ENCODE measurements around the gene CCN5. TPM values are rescaled to one million over a fixed set of nuclear protein-coding genes. Genes with fewer than 3 reads are reported as not detected.
"Not testable (repeated sequence)": the region's sequence is repeated elsewhere in the genome, so short reads cannot be mapped to it uniquely, and the experiment has no call there.

Gene CCN5
- total RNA-seq, 3 donors from 2014 or later, result 16.1 to 1,283 (median 39.0) TPM

GRCh38 chr20:44759595-44759994, 44.4 kb downstream of the CCN5 start:
- no peak for DNase-seq (ENCODE audit: low spot score in 2 of 2)
- TF ChIP-seq, protein P1, sequence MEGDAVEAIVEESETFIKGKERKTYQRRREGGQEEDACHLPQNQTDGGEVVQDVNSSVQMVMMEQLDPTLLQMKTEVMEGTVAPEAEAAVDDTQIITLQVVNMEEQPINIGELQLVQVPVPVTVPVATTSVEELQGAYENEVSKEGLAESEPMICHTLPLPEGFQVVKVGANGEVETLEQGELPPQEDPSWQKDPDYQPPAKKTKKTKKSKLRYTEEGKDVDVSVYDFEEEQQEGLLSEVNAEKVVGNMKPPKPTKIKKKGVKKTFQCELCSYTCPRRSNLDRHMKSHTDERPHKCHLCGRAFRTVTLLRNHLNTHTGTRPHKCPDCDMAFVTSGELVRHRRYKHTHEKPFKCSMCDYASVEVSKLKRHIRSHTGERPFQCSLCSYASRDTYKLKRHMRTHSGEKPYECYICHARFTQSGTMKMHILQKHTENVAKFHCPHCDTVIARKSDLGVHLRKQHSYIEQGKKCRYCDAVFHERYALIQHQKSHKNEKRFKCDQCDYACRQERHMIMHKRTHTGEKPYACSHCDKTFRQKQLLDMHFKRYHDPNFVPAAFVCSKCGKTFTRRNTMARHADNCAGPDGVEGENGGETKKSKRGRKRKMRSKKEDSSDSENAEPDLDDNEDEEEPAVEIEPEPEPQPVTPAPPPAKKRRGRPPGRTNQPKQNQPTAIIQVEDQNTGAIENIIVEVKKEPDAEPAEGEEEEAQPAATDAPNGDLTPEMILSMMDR (IDR thresholded peaks at IDR 0.05), result no peak
- TF ChIP-seq POLR2A (IDR thresholded peaks at IDR 0.05), result no peak
- no peak for TF ChIP-seq POLR2AphosphoS5 (IDR thresholded peaks at IDR 0.05)

GRCh38 chr20:44761423-44761822, 46.3 kb downstream of the CCN5 start:
- no peak overlapping the region for H3K4me3 ChIP-seq
- intact Hi-C loops (cut with DNase I; ENCODE audit: low total_unique reads), result no loop called here
- H3K4me1 ChIP-seq, result no peaks in the 10 kb centered on the region
- H3K36me3 ChIP-seq, result no peaks in the 10 kb centered on the region
- H3K27ac ChIP-seq, result no peak overlapping the region
- TF ChIP-seq POLR2A (IDR thresholded peaks at IDR 0.05) (no peak), POLR2AphosphoS5 (IDR thresholded peaks at IDR 0.05) (no peak)
- TF ChIP-seq, protein P1 (IDR thresholded peaks at IDR 0.05), result no peak
- H3K9me3 ChIP-seq, result no peaks in the 10 kb centered on the region
- no peak for DNase-seq (ENCODE audit: low spot score in 2 of 2)
- no peaks in the 10 kb centered on the region for H3K27me3 ChIP-seq

More at GRCh38 chr20:44759595-44759994, 44.4 kb downstream of the CCN5 start:
- H3K4me3 ChIP-seq, result no peak overlapping the region
- no peaks in the 10 kb centered on the region for H3K4me1 ChIP-seq
- intact Hi-C loops (cut with DNase I; ENCODE audit: low total_unique reads), result no loop called here
- no peaks in the 10 kb centered on the region for H3K36me3 ChIP-seq
- H3K9me3 ChIP-seq, result no peaks in the 10 kb centered on the region
- no peak overlapping the region for H3K27ac ChIP-seq
- H3K27me3 ChIP-seq, result no peaks in the 10 kb centered on the region

DNA sequence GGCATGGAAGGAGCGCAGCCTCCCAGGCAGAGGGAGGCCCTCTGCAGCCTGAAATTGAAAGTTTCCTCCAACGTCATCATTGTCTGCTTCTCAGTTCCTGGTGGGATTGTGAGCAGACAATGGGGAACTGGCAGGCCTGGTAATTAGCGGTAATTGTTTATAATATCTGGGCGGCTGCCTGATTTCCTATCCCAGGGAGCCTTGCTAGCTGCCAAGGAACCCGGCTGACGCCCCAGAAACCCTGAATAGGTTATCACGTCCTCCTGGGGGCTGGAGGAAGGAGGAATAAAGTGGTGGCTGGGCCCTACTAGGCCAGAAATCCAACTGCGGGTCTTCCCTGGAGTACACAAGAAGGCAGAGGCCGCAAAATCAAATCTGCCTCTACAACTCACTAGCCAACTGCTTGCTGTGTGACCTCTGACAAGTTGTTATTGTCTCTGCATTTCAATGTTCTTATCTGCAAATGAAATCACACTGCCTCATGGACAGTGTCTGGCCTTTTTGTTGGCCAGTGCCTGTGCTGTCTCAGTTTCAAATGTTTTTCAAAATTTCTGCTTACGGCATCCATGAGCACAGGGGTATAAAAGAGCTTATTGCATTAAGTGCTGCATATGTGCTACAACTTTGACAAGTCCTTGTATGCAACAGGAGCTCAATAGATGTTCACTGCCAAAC, 47.4 kb downstream of the CCN5 start:
- no peaks in the 10 kb centered on the region for H3K4me1 ChIP-seq
- H3K4me3 ChIP-seq, result no peak overlapping the region
- no peaks in the 10 kb centered on the region for H3K36me3 ChIP-seq
- H3K27me3 ChIP-seq, result no peaks in the 10 kb centered on the region
- DNase-seq (ENCODE audit: low spot score in 2 of 2), result no peak
- peak overlapping the region in 1 of 2 donors; percentile 48 for H3K27ac ChIP-seq
- intact Hi-C loops (cut with DNase I; ENCODE audit: low total_unique reads), result no loop called here
- TF ChIP-seq, protein P1 (IDR thresholded peaks at IDR 0.05), result no peak
- TF ChIP-seq POLR2AphosphoS5 (IDR thresholded peaks at IDR 0.05), result no peak
- TF ChIP-seq POLR2A (IDR thresholded peaks at IDR 0.05), result no peak
- H3K9me3 ChIP-seq, result no peaks in the 10 kb centered on the region

DNA sequence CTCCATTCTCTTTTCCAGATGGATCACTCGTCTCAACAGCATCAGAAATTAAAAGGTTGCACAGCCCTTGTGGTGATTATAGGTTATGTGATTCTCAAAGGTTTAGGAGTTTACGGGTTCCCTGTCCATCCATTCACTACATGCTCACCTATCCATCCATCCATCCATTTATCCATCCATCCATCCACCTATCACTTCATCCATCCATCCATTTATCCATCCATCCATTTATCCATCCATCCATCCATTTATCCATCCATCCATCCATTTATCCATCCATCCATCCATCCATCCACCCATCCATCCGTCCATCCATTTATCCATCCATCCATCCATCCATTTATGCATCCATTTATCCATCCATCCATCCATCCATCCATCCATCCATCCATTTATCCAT, 48.6 kb downstream of the CCN5 start:
- H3K27ac ChIP-seq; DNase-seq (ENCODE audit: low spot score in 2 of 2); H3K4me3 ChIP-seq; H3K9me3 ChIP-seq; H3K27me3 ChIP-seq; H3K4me1 ChIP-seq; intact Hi-C loops (cut with DNase I; ENCODE audit: low total_unique reads); H3K36me3 ChIP-seq: not testable (repeated sequence)

DNA sequence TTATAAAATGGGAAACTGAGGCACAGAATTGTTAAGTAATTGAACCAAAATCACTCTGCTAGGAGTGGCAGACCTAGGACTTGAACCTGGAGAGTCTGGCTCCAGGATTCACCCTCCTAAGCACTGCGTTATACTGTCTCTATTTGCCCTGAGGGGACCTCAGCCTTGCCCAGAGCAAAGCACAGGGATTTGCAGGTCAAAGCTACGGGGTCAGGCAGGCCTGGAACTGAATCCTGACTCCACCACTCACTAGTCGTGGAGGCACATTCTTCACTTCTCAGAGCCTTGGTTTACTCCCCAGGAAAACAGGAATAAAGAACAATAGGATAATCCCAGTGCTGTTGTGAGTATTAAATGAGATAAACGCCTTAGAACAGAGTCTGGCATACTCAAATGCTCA, 49.9 kb downstream of the CCN5 start:
- Histone ChIP-seq H3K9me3 (no peaks in the 10 kb centered on the region), H3K4me3 (no peak overlapping the region), H3K27me3 (peaks cover 0 to 12% of the 10 kb centered on the region in 2 donors), H3K36me3 (no peaks in the 10 kb centered on the region), H3K4me1 (no peaks in the 10 kb centered on the region), H3K27ac (no peak overlapping the region)
- TF ChIP-seq POLR2A (IDR thresholded peaks at IDR 0.05), result no peak
- no peak for TF ChIP-seq POLR2AphosphoS5 (IDR thresholded peaks at IDR 0.05)
- TF ChIP-seq, protein P1 (IDR thresholded peaks at IDR 0.05), result no peak
- intact Hi-C loops (cut with DNase I; ENCODE audit: low total_unique reads), result no loop called here
- DNase-seq (ENCODE audit: low spot score in 2 of 2), result no peak

Measured in breast epithelium (tissue), 4 donors.